HG02840 (cell line): ENCODE results near the gene MBLAC2.
A peak's percentile ranks its signal among the peaks of the same experiment; 100 is the strongest.

Source experiments
- ATAC-seq: cut with Tn5 transposase; IDR thresholded peaks from one replicate; pipeline ENCODE4 v1.9.1; 2021; ENCODE audit warnings: mild to moderate bottlenecking, moderate library complexity, moderate number of reproducible peaks; ENCODE audit not compliant: unreplicated experiment, low FRiP score

Gene MBLAC2

GRCh38 chr5:90474235-90475107, at the start of gene MBLAC2, which contains the start of gene POLR3G:
TSS of gene MBLAC2 (minus strand) at chr5:90474771. CDS start at chr5:90474292, 479 bp downstream.
TSS of gene POLR3G (plus strand) at chr5:90474864. CDS start at chr5:90485568, 10,704 bp downstream.
- peak; percentile 88 for ATAC-seq

- no peak for ATAC-seq
These were observed 44.5 kb upstream of the MBLAC2 start for GRCh38 chr5:90519081-90519480.

GRCh38 chr5:90518661-90519060, 44.1 kb upstream of the MBLAC2 start:
- no peak for ATAC-seq

GRCh38 chr5:90514520-90514919, 39.9 kb upstream of the MBLAC2 start:
- no peak for ATAC-seq

GRCh38 chr5:90510438-90510837, 35.9 kb upstream of the MBLAC2 start:
- no peak for ATAC-seq

- ATAC-seq, result no peak
These were observed 31.6 kb upstream of the MBLAC2 start for GRCh38 chr5:90506221-90506620.

GRCh38 chr5:90504743-90505142, 30.2 kb upstream of the MBLAC2 start:
- no peak for ATAC-seq

GRCh38 chr5:90503596-90503995, 29.0 kb upstream of the MBLAC2 start:
- ATAC-seq, result no peak

- no peak for ATAC-seq
These were observed 20.6 kb upstream of the MBLAC2 start for GRCh38 chr5:90495146-90495545.

GRCh38 chr5:90494043-90494442, 19.5 kb upstream of the MBLAC2 start:
- no peak for ATAC-seq

- no peak for ATAC-seq
These were observed 14.2 kb upstream of the MBLAC2 start for GRCh38 chr5:90488791-90489190.

GRCh38 chr5:90484540-90484939, 10.0 kb upstream of the MBLAC2 start:
- no peak for ATAC-seq

GRCh38 chr5:90483206-90483605, 8.6 kb upstream of the MBLAC2 start:
- no peak for ATAC-seq

- no peak for ATAC-seq
These were observed 6.1 kb upstream of the MBLAC2 start for GRCh38 chr5:90480699-90481098.

- no peak for ATAC-seq
These were observed 5.2 kb upstream of the MBLAC2 start for GRCh38 chr5:90479611-90480385.

- no peak for ATAC-seq
These were observed 3.1 kb upstream of the MBLAC2 start for GRCh38 chr5:90477621-90478215.

GRCh38 chr5:90477073-90477472, 2.5 kb upstream of the MBLAC2 start:
- no peak for ATAC-seq

GRCh38 chr5:90476391-90476790, 1.8 kb upstream of the MBLAC2 start:
- ATAC-seq, result no peak

- ATAC-seq, result no peak
These were observed 937 bp upstream of the MBLAC2 start for GRCh38 chr5:90475436-90475980.

- ATAC-seq, result peak; percentile 22
These were observed 956 bp downstream of the MBLAC2 start for GRCh38 chr5:90473396-90474234.
